Measurements from ENCODE around the gene ANKFY1.

- TF ChIP-seq CTCF (IDR thresholded peaks at IDR 0.05) (peak in 2 of 5 experiments; percentile 5 to 22), POLR2A (IDR thresholded peaks at IDR 0.05) (peak; percentile 88), EP300 (IDR thresholded peaks at IDR 0.05; ENCODE audit: low read depth) (no peak)
Observed at GRCh38 chr17:4143563-4144421, 120.0 kb downstream of the ANKFY1 start.
